Hematopoietic multipotent progenitor cell (in vitro differentiated cells): ENCODE results near the gene SEPTIN10. TPM values are rescaled to one million over a fixed set of nuclear protein-coding genes. Genes with fewer than 3 reads are reported as not detected.
A peak's percentile ranks its signal among the peaks of the same experiment; 100 is the strongest.
"Not testable (repeated sequence)": the region's sequence is repeated elsewhere in the genome, so short reads cannot be mapped to it uniquely, and the experiment has no call there.

Experiments used
- DNase-seq, 3 donors: peaks; one replicate each; pipeline ENCODE4 v3.0.0-alpha.2; 2011 to 2015; ENCODE audit warnings: low read depth in 2 of 3, low spot score in 2 of 3
- total RNA-seq: library from RNA; depleted of rRNA; stranded (reverse); fragments of >200 nt; gene quantifications from one replicate; pipeline ENCODE4 v1.2.3, GENCODE V29; 2012

SEPTIN10 gene
- total RNA-seq, 1 donor = 0.27 TPM

DNA sequence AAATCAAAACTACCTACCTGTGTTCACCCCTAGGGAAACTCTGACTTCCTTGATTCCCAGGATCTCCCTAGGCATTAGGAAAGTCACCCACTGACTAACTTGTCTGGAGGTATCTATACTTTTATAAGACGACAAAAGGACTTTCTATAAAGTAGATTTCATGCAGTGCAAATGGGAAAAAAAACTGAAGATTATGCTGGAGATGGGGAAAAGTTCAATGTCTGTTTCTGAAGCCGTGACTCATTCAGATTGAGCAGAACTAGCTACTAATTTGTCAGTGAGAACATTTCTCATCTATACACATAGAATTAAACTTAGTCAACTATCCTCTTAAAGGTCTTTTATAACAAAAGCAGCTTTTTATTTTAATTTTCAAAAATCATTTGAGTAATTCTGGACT lies 6.0 kb downstream of the SEPTIN10 start:
- no peak for DNase-seq

GRCh38 chr2:109604597-109604996 lies 9.2 kb downstream of the SEPTIN10 start:
- no peak for DNase-seq

GRCh38 chr2:109602617-109603188 lies 11.1 kb downstream of the SEPTIN10 start:
- no peak for DNase-seq

- no peak for DNase-seq
Observed at GRCh38 chr2:109601783-109602182, 12.0 kb downstream of the SEPTIN10 start.

DNA sequence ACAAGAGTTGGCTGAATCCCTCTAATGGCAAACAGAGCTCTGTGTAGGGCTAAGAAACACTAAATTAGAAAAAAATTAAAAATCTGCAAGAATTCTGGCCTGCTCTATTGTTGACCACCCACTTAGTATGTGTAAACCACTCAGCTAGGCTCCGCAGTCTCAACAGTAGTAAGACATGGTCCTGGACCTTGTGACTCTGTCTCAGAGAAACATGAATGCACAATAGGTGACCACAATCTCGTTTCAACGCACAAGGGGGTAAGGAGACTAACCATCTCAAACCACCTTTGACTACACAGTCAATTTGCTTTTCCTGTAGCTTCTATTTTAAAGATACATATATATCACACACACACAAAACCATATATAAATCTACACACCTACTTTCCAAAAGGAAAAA lies 16.5 kb downstream of the SEPTIN10 start:
- no peak for DNase-seq

DNA sequence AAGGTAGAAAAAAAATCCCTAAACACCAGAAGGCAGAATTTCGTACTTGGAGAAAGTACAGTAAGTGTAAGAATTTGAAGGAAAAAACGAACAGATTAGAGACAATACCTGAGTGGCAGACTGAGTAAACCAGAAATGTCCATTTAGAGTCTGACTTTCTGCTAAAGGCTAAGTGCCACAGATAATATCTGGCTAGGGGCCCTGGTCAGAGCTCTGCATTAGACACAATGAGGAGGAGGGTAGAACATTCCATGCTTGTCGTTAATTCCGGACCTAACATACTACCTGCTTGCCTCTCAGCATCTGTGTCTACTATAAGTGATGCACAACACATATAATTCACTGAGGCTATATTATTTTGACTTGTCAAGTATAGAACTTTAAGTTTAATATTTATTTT lies 18.1 kb downstream of the SEPTIN10 start:
- no peak for DNase-seq

GRCh38 chr2:109594246-109594885 lies 19.4 kb downstream of the SEPTIN10 start:
- DNase-seq = no peak

- DNase-seq = no peak
Observed at GRCh38 chr2:109592905-109593304, 20.9 kb downstream of the SEPTIN10 start.

DNA sequence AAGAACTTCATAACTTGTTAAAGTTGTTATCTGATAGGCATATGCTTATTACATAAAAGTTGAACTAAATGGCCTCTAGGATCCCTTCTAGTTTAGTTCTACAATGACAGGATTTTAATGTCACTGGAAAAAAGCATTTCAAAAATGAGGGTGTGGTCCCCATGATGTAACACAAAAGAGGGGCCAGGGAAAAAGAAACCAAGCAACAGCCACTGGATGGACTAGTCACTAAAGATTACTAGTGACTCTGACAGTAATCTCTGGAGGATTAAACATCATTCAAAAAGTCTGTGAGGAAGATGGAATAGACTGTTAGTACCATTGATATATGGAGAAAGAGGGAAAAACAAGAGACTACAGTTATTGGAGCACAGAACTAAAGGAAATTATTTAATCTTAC lies 22.6 kb downstream of the SEPTIN10 start:
- DNase-seq = no peak

- DNase-seq = no peak
Observed at GRCh38 chr2:109586687-109587086, 27.1 kb downstream of the SEPTIN10 start.

- no peak for DNase-seq
Observed at GRCh38 chr2:109582928-109583895, 30.6 kb downstream of the SEPTIN10 start.

GRCh38 chr2:109577630-109578029 lies 36.1 kb downstream of the SEPTIN10 start:
- not testable (repeated sequence) for DNase-seq

DNA sequence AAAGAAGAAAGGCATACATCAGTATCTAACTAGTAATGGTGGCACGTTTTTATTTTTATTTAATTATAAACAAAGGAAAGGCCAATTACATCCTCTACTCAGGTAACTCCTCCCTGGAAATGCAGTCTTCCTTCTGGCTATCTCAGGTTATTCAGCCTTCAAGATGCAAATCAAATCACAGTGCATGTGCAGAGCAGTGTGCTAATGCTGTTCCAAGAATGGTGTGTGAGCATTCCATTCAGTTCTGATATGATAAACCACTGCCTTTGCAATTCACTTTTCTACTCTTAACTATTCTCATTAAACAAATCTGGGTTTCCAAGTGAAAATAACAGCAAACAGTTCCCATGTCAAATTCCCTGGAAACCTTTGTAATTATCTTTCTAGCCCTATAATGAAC lies 38.4 kb downstream of the SEPTIN10 start:
- DNase-seq = no peak

GRCh38 chr2:109563980-109564550 lies 49.7 kb downstream of the SEPTIN10 start:
- DNase-seq = no peak

DNA sequence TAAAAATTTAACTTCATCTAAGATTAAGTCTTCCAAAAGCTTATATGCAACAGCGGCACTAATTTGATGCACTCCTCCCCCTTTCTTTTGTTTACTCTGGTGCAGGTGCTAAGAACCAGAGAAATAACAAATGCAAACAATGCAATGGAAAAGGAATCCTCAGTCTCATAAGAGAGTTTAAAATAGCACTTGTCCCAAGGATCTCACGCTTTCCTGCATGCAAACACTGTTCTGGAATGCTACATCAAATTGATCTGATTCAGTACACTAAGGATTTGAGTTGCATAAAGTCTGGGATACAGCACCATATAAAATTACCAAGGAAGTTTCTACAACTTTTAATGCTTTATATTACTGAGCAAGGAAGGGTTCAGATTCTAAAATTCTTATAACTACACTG lies 50.5 kb downstream of the SEPTIN10 start:
- DNase-seq = no peak

- no peak for DNase-seq
Observed at GRCh38 chr2:109562421-109562820, 51.3 kb downstream of the SEPTIN10 start.

GRCh38 chr2:109560265-109560664 lies 53.5 kb downstream of the SEPTIN10 start:
- DNase-seq = no peak

DNA sequence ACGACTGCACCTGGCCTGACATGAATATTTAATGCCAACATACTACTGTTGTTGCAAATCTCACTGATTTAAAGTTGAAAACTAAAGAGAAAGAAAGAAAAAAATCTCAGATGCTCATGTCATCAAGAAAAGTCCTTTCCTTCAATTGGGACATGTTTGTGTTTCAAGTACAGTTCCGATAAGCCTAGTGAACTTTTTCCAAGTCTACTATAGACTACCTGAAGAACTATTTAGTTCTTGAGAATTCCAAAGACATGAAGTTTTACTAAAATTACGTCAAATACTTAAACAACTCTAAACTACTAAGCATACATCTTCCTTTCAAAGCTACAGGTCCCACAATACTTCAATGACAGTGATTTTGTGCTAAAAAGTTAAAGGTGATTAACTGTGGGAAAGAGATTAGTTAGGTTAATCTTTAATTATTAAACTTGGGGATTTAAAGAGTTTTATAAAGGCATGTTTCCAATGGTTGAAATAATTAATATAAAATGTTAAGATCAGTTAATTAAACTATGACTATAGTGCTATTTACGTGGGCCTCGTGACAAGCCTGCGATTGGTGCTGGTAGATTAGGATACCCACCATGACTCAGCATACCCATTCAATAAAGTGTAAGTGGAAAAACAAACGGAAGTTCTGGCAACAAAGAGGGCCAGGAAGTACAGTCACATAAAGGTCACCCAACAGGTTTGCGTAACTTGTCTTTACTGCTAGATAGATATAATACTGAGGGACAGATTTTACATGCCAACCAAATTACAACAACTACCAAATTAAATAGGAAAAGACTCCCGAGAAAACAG lies 55.5 kb downstream of the SEPTIN10 start:
- DNase-seq = peak in 1 of 3 donors; percentile 76

- no peak for DNase-seq
Observed at GRCh38 chr2:109557309-109557708, 56.5 kb downstream of the SEPTIN10 start.

GRCh38 chr2:109555346-109555900 lies 58.3 kb downstream of the SEPTIN10 start:
- DNase-seq = no peak
